Measurements from ENCODE around the gene RPS3.
"Not testable (repeated sequence)": the region's sequence is repeated elsewhere in the genome, so short reads cannot be mapped to it uniquely, and the experiment has no call there.

RPS3 gene

GRCh38 chr11:75403037-75403436 is 3.7 kb downstream of the RPS3 start:
- H3K4me3 ChIP-seq (ENCODE audit: low read depth, low read length), result no peak overlapping the region

GRCh38 chr11:75403983-75404658 is 4.8 kb downstream of the RPS3 start:
- TF ChIP-seq CTCF (IDR thresholded peaks at IDR 0.05; ENCODE audit: low read depth, low read length, missing control alignments), result no peak
- no peak overlapping the region for H3K4me3 ChIP-seq (ENCODE audit: low read depth, low read length)
- no peak for DNase-seq (ENCODE audit: low read depth)

More at GRCh38 chr11:75403037-75403436, 3.7 kb downstream of the RPS3 start:
- no peak for DNase-seq (ENCODE audit: low read depth)
- TF ChIP-seq CTCF (IDR thresholded peaks at IDR 0.05; ENCODE audit: low read depth, low read length, missing control alignments), result no peak

GRCh38 chr11:75406338-75406777 is 7.0 kb downstream of the RPS3 start:
- TF ChIP-seq CTCF (IDR thresholded peaks at IDR 0.05; ENCODE audit: low read depth, low read length, missing control alignments), result no peak

GRCh38 chr11:75408957-75409219 is 9.6 kb downstream of the RPS3 start:
- no peak overlapping the region for H3K4me3 ChIP-seq (ENCODE audit: low read depth, low read length)
- no peak for DNase-seq (ENCODE audit: low read depth)
- TF ChIP-seq CTCF (IDR thresholded peaks at IDR 0.05; ENCODE audit: low read depth, low read length, missing control alignments), result no peak

More at GRCh38 chr11:75406338-75406777, 7.0 kb downstream of the RPS3 start:
- no peak for DNase-seq (ENCODE audit: low read depth)
- no peak overlapping the region for H3K4me3 ChIP-seq (ENCODE audit: low read depth, low read length)

GRCh38 chr11:75409971-75410370 is 10.7 kb downstream of the RPS3 start:
- not testable (repeated sequence) for DNase-seq (ENCODE audit: low read depth); H3K4me3 ChIP-seq (ENCODE audit: low read depth, low read length)

- not testable (repeated sequence) for H3K4me3 ChIP-seq (ENCODE audit: low read depth, low read length); DNase-seq (ENCODE audit: low read depth)
Measured at GRCh38 chr11:75413146-75413545, 13.8 kb downstream of the RPS3 start.

- no peak for TF ChIP-seq CTCF (IDR thresholded peaks at IDR 0.05; ENCODE audit: low read depth, low read length, missing control alignments)
- no peak for DNase-seq (ENCODE audit: low read depth)
- H3K4me3 ChIP-seq (ENCODE audit: low read depth, low read length), result no peak overlapping the region
Measured at GRCh38 chr11:75413864-75414263, 14.5 kb downstream of the RPS3 start.

GRCh38 chr11:75420224-75421034 is 21.1 kb downstream of the RPS3 start:
- no peak overlapping the region for H3K4me3 ChIP-seq (ENCODE audit: low read depth, low read length)
- no peak for DNase-seq (ENCODE audit: low read depth)
- no peak for TF ChIP-seq CTCF (IDR thresholded peaks at IDR 0.05; ENCODE audit: low read depth, low read length, missing control alignments)
